AG08396 (cell line): ENCODE data around the gene SHANK3.

Experiments
- DNase-seq: peaks from one replicate; pipeline ENCODE4 v3.0.0; 2012; ENCODE audit warnings: low spot score, mixed read lengths

SHANK3 gene

GRCh38 chr22:50678218-50678650 is 5.6 kb downstream of the SHANK3 start:
- no peak for DNase-seq

DNA sequence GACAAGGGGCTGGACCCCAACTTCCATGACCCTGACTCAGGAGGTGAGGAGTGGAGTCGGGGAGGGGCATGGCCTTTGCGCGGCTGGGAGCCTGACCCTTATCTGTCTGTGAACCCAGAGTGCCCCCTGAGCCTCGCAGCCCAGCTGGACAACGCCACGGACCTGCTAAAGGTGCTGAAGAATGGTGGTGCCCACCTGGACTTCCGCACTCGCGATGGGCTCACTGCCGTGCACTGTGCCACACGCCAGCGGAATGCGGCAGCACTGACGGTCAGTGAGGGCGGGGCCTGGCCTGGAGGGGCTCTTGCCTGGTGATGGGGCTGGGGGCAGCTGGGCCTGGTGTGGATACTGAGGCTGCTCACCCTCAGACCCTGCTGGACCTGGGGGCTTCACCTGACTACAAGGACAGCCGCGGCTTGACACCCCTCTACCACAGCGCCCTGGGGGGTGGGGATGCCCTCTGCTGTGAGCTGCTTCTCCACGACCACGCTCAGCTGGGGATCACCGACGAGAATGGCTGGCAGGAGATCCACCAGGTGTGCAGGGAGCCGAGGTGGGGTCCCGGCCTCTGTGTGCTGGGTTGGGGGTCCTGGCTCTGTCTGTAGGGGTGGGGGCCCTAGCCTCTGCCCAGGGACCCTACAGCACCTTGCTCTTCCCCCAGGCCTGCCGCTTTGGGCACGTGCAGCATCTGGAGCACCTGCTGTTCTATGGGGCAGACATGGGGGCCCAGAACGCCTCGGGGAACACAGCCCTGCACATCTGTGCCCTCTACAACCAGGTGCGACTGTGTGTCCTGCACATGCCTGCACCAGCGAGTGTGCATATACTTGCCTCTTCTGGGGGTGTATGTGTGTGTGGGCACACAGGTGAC is 6.3 kb downstream of the SHANK3 start:
- no peak for DNase-seq

DNA sequence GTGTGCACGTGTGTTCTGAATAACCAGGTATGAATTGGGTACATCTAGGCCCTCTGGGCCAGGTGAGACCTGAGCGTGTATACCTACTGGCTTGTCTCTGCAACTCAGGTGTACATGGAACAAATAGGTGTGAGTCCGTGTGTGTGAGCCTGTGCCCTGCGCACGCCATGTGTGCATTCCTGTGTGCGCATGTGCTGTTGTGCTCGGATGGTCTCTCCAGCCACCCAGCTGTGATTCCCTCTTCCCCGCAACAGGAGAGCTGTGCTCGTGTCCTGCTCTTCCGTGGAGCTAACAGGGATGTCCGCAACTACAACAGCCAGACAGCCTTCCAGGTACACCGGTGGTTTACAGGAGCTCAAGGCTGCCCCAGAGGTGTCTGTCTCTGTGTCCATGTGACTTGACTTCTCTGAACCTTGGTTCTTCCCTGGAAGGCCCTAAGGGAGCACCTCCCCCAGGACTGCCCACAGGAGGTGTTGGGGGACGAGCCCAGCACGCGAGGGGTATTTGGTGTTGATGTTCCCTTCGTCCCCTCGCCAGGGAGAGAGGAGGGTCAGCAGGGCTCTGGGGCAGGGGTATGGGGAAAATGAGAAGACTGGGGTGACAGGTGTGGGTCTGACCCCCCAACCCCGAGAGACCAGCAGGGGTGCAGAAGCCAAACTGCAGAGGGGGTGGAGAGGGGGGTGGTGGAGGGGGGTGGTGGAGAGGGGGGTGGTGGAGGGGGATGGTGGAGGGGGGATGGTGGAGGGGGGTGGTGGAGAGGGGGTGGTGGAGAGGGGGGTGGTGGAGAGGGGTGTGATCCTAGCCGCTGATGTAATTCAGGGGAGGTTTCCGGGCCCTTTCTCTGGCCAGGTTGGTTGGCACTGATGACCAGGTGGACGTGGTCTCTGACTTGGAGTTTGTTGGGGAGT is 10.7 kb downstream of the SHANK3 start:
- DNase-seq, result no peak

GRCh38 chr22:50683994-50684371 is 11.4 kb downstream of the SHANK3 start:
- DNase-seq, result no peak

- no peak for DNase-seq
Measured at GRCh38 chr22:50684501-50684900, 11.9 kb downstream of the SHANK3 start.

GRCh38 chr22:50684986-50685385 is 12.4 kb downstream of the SHANK3 start:
- DNase-seq, result peak; percentile 64

- no peak for DNase-seq
Measured at GRCh38 chr22:50686794-50687193, 14.2 kb downstream of the SHANK3 start.

DNA sequence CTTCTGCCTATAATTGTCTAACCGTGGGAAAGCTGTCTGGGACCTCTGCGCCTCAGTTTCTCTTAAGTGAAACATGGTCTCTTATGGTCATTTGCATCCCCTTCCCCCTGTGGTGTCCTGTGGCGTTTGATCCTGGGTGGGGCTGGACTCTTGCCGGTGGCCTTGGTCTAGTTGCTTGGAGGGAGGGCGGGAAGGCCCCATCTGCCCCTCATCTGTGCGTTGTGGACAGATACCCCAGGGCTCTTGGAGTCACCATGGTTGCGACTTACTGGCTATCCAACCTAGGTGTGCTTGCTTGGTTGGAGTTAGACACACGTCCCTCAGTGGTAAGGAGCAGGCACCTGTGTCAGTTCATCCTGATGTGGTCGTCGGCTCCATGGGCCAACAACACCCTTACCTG is 15.2 kb downstream of the SHANK3 start:
- no peak for DNase-seq

DNA sequence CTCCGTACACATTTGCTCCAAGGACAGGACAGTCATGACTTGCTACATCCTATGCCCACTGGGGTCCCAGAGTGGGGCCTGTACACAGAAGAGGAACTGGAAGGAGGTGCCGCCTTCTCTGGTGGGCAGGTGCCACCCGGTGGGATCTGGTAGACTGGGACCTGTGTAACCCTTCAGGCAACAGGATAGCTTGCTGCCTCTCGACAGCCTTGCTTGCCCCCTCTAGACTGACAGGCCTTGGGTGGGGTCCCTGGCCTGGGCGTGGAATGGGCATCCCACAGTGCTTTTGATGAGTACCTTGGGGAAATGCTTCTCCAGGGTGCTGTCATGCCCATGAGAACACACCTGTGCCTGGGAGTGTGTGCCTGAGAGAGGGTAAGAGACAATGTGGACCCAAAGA is 15.8 kb downstream of the SHANK3 start:
- DNase-seq, result no peak

GRCh38 chr22:50691521-50691920 is 18.9 kb downstream of the SHANK3 start:
- DNase-seq, result no peak

- DNase-seq, result no peak
Measured at GRCh38 chr22:50693462-50693861, 20.8 kb downstream of the SHANK3 start.

GRCh38 chr22:50694099-50694605 is 21.5 kb downstream of the SHANK3 start:
- DNase-seq, result no peak

GRCh38 chr22:50694766-50695420 is 22.3 kb downstream of the SHANK3 start:
- no peak for DNase-seq

GRCh38 chr22:50695421-50696250 is 23.0 kb downstream of the SHANK3 start:
- DNase-seq, result no peak

GRCh38 chr22:50696251-50696798 is 23.7 kb downstream of the SHANK3 start:
- DNase-seq, result no peak

GRCh38 chr22:50696799-50697561 is 24.4 kb downstream of the SHANK3 start:
- peak; percentile 86 for DNase-seq

GRCh38 chr22:50697667-50698506 is 25.3 kb downstream of the SHANK3 start:
- peak; percentile 53 for DNase-seq

DNA sequence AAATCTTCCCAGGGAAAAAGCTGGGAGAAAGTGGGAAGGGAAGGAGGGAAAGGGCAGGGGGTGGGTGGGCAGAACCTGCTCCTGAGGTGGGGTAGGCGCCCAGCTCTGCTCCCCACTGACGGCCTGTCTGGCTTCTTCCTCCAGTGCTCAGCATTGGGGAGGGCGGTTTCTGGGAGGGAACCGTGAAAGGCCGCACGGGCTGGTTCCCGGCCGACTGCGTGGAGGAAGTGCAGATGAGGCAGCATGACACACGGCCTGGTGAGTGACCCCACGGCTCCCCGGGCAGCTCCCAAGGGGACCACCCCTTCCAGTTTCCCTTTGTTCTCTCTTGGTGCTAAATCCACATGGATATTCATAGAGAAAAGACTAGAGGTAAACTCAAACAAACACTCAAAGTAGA is 25.9 kb downstream of the SHANK3 start:
- DNase-seq, result no peak
